NCI-H510A treated with DMSO at 0.1 percent for 48 hours (cell line): ENCODE data around the gene CTTN.
"Not testable (repeated sequence)": the region's sequence is repeated elsewhere in the genome, so short reads cannot be mapped to it uniquely, and the experiment has no call there.

Source experiments
- DNase-seq: peaks from one replicate; lab custom pipeline; 2025; lab: John Stamatoyannopoulos, UW

Gene CTTN

GRCh38 chr11:70429428-70429705, 31.0 kb downstream of the CTTN start:
- DNase-seq: no peak

- no peak for DNase-seq
These were observed 31.6 kb downstream of the CTTN start for GRCh38 chr11:70429724-70430521.

- DNase-seq: no peak
These were observed 32.6 kb downstream of the CTTN start for GRCh38 chr11:70430671-70431574.

- no peak for DNase-seq
These were observed 33.3 kb downstream of the CTTN start for GRCh38 chr11:70431611-70432010.

GRCh38 chr11:70432065-70432464, 33.7 kb downstream of the CTTN start:
- DNase-seq: no peak

- no peak for DNase-seq
These were observed 34.3 kb downstream of the CTTN start for GRCh38 chr11:70432580-70432979.

- DNase-seq: no peak
These were observed 34.7 kb downstream of the CTTN start for GRCh38 chr11:70433038-70433437.

GRCh38 chr11:70433526-70433925, 35.2 kb downstream of the CTTN start:
- no peak for DNase-seq

GRCh38 chr11:70433966-70434812, 35.9 kb downstream of the CTTN start:
- DNase-seq: no peak

GRCh38 chr11:70434813-70435278, 36.5 kb downstream of the CTTN start:
- DNase-seq: no peak

GRCh38 chr11:70435361-70435760, 37.0 kb downstream of the CTTN start:
- DNase-seq: no peak

- DNase-seq: no peak
These were observed 37.6 kb downstream of the CTTN start for GRCh38 chr11:70435765-70436500.

GRCh38 chr11:70436501-70436860, 38.2 kb downstream of the CTTN start:
- no peak for DNase-seq

- no peak for DNase-seq
These were observed 38.9 kb downstream of the CTTN start for GRCh38 chr11:70437111-70437784.

GRCh38 chr11:70440206-70440605, 41.9 kb downstream of the CTTN start:
- no peak for DNase-seq

- DNase-seq: no peak
These were observed 45.4 kb downstream of the CTTN start for GRCh38 chr11:70443773-70444030.

- no peak for DNase-seq
These were observed 46.8 kb downstream of the CTTN start for GRCh38 chr11:70445091-70445490.

GRCh38 chr11:70445605-70446004, 47.3 kb downstream of the CTTN start:
- DNase-seq: no peak

- DNase-seq: no peak
These were observed 50.7 kb downstream of the CTTN start for GRCh38 chr11:70448983-70449567.

GRCh38 chr11:70454197-70454767, 56.0 kb downstream of the CTTN start:
- DNase-seq: no peak

- DNase-seq: not testable (repeated sequence)
These were observed 56.5 kb downstream of the CTTN start for GRCh38 chr11:70454811-70455210.
